ENCODE measurements around the gene TPPP3. TPM values are rescaled to one million over a fixed set of nuclear protein-coding genes. Genes with fewer than 3 reads are reported as not detected.

TPPP3 gene
- total RNA-seq, 2 experiments from 2014 or later, result not detected

DNA sequence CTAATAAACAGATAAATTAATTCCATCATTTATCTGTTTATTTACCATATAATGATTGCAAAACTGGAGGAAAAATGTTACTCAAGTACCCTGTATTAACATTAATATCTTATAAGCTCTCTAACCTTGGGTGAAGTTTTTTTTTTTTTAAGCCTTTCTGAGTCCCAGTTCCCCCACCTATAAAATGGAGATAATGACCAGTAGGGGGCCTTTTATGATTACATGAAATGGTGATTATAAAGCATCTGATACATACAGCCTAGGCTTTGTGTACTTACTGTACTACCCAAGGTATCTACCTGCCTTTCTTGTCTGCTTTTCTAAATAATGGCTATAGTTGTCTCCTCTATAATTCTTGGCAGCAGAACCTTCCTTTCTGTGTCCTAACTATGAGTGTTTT is 44.1 kb downstream of the TPPP3 start:
- POLR2A ChIA-PET, result no interaction called here
- CTCF ChIA-PET, result interaction anchor here (0.6 kb wide), 1 partner anchor 17 kb away, joined by 4 read pairs; no protein-coding TSS in a partner anchor
- H3K4me3 Mint-ChIP-seq, result no peak overlapping the region
- H3K4me1 ChIP-seq (ENCODE audit: insufficient read depth, low read length), result no peaks in the 10 kb centered on the region
- ATAC-seq (ENCODE audit: poor library complexity), result no peak
- H3K27ac Mint-ChIP-seq, result no peak overlapping the region
- peaks cover 5% of the 10 kb centered on the region for H3K27me3 Mint-ChIP-seq
- no peaks in the 10 kb centered on the region for H3K36me3 Mint-ChIP-seq (ENCODE audit: low read depth)
- H3K9me3 Mint-ChIP-seq, result no peaks in the 10 kb centered on the region
- no peak overlapping the region for H3K4me3 ChIP-seq (ENCODE audit: low read length)
- H3K4me1 Mint-ChIP-seq (ENCODE audit: low read depth), result no peaks in the 10 kb centered on the region
- DNase-seq, result peak in 3 of 14 experiments; percentile 40 to 46 (median 41)
- H3K36me3 ChIP-seq (ENCODE audit: insufficient read depth, low read length), result no peaks in the 10 kb centered on the region
- no peaks in the 10 kb centered on the region for H3K27me3 ChIP-seq (ENCODE audit: control insufficient read depth in 1 of 2, insufficient read depth in 2 of 2, low read length in 2 of 2)
- intact Hi-C loops (cut with DNase I, micrococcal nuclease), result no loop called here
- TF ChIP-seq, protein P1, sequence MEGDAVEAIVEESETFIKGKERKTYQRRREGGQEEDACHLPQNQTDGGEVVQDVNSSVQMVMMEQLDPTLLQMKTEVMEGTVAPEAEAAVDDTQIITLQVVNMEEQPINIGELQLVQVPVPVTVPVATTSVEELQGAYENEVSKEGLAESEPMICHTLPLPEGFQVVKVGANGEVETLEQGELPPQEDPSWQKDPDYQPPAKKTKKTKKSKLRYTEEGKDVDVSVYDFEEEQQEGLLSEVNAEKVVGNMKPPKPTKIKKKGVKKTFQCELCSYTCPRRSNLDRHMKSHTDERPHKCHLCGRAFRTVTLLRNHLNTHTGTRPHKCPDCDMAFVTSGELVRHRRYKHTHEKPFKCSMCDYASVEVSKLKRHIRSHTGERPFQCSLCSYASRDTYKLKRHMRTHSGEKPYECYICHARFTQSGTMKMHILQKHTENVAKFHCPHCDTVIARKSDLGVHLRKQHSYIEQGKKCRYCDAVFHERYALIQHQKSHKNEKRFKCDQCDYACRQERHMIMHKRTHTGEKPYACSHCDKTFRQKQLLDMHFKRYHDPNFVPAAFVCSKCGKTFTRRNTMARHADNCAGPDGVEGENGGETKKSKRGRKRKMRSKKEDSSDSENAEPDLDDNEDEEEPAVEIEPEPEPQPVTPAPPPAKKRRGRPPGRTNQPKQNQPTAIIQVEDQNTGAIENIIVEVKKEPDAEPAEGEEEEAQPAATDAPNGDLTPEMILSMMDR (IDR thresholded peaks at IDR 0.05), result peak; percentile 23
- no peaks in the 10 kb centered on the region for H3K9me3 ChIP-seq (ENCODE audit: control insufficient read depth in 1 of 2, insufficient read depth in 1 of 2, low read length in 2 of 2)
- H3K27ac ChIP-seq (ENCODE audit: low read depth in 1 of 2, low read length in 2 of 2), result no peak overlapping the region

DNA sequence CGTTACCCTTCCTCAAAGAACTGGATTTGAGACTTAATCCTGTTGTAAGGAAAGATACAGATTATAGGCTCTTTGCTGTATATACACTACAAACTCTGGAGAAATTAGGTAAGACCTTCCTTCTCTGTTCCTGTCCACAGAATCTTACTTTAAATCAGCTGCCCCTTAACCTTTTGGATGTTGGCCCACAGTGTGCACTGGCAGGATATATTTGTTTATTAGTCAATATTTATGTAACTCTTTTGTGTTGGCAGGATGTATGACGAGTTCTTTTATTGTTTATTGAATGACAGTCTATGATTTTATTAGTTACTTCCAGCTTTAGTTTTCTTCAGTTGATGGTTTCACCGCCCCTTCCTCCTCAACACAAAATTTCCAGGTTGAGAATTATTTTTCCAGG is 47.0 kb downstream of the TPPP3 start:
- no peak overlapping the region for H3K27ac ChIP-seq (ENCODE audit: low read depth in 1 of 2, low read length in 2 of 2)
- H3K27me3 Mint-ChIP-seq, result peaks cover 5% of the 10 kb centered on the region
- no peak overlapping the region for H3K27ac Mint-ChIP-seq
- no peaks in the 10 kb centered on the region for H3K4me1 ChIP-seq (ENCODE audit: insufficient read depth, low read length)
- H3K9me3 ChIP-seq (ENCODE audit: control insufficient read depth in 1 of 2, insufficient read depth in 1 of 2, low read length in 2 of 2), result no peaks in the 10 kb centered on the region
- no peaks in the 10 kb centered on the region for H3K9me3 Mint-ChIP-seq
- POLR2A ChIA-PET, result no interaction called here
- ATAC-seq (ENCODE audit: poor library complexity) (no peak), DNase-seq (no peak)
- H3K27me3 ChIP-seq (ENCODE audit: control insufficient read depth in 1 of 2, insufficient read depth in 2 of 2, low read length in 2 of 2), result no peaks in the 10 kb centered on the region
- H3K36me3 ChIP-seq (ENCODE audit: insufficient read depth, low read length), result no peaks in the 10 kb centered on the region
- H3K36me3 Mint-ChIP-seq (ENCODE audit: low read depth), result no peaks in the 10 kb centered on the region
- no peaks in the 10 kb centered on the region for H3K4me1 Mint-ChIP-seq (ENCODE audit: low read depth)
- intact Hi-C loops (cut with DNase I, micrococcal nuclease), result no loop called here
- no peak overlapping the region for H3K4me3 Mint-ChIP-seq
- no peak overlapping the region for H3K4me3 ChIP-seq (ENCODE audit: low read length)
- TF ChIP-seq, protein P1 (IDR thresholded peaks at IDR 0.05), result no peak
- CTCF ChIA-PET, result no interaction called here

DNA sequence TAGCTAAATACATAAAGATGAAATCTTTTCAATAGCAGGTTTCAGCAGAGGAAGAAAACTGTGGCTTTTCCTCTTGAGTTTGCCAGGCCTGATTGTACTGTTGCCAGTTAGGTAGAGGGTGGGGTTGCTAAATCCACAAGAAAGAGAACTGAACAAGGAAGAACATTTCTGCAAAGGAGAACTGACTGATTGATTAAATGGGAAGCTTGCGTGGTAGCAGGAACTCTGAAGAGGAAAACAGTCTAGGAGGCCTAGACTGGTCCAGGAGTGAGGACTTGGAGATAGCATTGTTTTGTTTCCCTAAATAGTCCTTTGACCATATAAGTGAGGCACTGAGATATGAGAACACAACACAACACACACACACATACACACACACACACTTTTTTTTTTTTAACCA is 47.9 kb downstream of the TPPP3 start:
- Histone ChIP-seq H3K27ac (ENCODE audit: low read depth in 1 of 2, low read length in 2 of 2) (no peak overlapping the region), H3K36me3 (ENCODE audit: insufficient read depth, low read length) (no peaks in the 10 kb centered on the region), H3K9me3 (ENCODE audit: control insufficient read depth in 1 of 2, insufficient read depth in 1 of 2, low read length in 2 of 2) (no peaks in the 10 kb centered on the region), H3K27me3 (ENCODE audit: control insufficient read depth in 1 of 2, insufficient read depth in 2 of 2, low read length in 2 of 2) (no peaks in the 10 kb centered on the region), H3K4me1 (ENCODE audit: insufficient read depth, low read length) (no peaks in the 10 kb centered on the region), H3K4me3 (ENCODE audit: low read length) (no peak overlapping the region)
- Mint-ChIP-seq H3K27me3 (peaks cover 5% of the 10 kb centered on the region), H3K4me3 (no peak overlapping the region), H3K9me3 (no peaks in the 10 kb centered on the region), H3K4me1 (ENCODE audit: low read depth) (no peaks in the 10 kb centered on the region), H3K36me3 (ENCODE audit: low read depth) (no peaks in the 10 kb centered on the region), H3K27ac (no peak overlapping the region)
- TF ChIP-seq, protein P1 (IDR thresholded peaks at IDR 0.05), result no peak
- POLR2A ChIA-PET, result no interaction called here
- intact Hi-C loops (cut with DNase I, micrococcal nuclease), result no loop called here
- ATAC-seq (ENCODE audit: poor library complexity), result no peak
- CTCF ChIA-PET, result no interaction called here
- DNase-seq, result no peak
